ENCODE results near the gene ANKFN1.

Gene ANKFN1

GRCh38 chr17:56510554-56511342, 357.5 kb downstream of the ANKFN1 start:
- no peak for DNase-seq (ENCODE audit: low spot score)

DNA sequence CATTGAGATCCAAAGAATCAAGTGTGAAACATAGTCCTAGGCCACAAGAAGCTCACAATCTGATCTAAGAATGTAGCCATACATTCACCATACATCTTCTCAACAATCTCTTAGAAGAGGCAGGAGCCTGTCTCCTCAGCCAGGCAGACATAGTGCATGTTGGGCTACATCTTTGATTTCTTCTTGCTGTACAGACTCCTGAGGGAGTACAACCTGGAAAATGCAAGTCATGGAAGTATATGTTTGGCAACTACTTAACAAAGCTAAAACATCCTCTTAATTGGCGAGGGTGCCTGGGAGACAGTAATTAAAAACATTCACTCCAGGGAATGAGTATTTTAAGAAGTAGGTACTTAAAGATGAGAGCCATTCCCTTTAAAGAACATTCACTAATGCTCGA, 361.0 kb downstream of the ANKFN1 start:
- no peak for DNase-seq (ENCODE audit: low spot score)

DNA sequence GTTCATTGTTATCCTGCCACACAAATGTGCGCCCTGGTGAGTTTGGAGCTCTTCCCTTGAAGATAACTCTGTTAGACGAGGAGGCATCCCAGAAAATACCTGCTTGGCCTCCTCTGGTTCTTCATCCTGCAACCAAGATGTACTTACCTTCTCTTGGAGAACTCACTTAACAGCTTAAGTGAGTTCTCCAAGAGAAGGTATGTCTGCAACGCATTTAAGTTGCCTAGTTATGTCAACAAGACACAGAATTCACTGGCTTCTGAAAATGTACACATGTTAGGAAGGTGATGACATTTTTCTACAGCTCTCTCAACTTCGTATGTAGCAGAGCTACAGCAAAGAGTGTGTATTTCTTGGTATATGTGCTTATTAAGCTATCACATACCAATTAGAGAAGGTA, 361.6 kb downstream of the ANKFN1 start:
- no peak for DNase-seq (ENCODE audit: low spot score)

- DNase-seq (ENCODE audit: low spot score), result no peak
These were observed 368.3 kb downstream of the ANKFN1 start for GRCh38 chr17:56521414-56522141.

- no peak for DNase-seq (ENCODE audit: low spot score)
These were observed 369.8 kb downstream of the ANKFN1 start for GRCh38 chr17:56523042-56523441.

DNA sequence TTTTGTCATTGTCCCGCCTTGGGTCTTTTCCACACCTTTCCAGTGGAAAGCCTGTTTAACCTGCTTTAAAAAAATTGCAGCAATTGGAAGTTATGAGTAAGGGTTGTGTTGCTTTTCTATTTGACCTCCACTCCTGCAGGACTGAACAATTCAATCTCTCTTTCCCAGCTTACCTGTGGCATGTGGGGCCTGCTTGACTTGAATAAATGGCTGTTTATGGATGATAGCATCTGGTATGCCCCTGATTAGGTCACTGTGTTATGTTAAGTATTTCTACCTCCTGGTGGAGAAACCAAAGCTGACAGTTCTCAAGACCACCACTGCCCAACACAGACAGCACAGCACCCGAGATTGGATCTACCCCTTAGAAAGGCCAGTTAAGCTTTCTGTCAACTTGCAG, 375.4 kb downstream of the ANKFN1 start:
- no peak for DNase-seq (ENCODE audit: low spot score)

GRCh38 chr17:56532926-56533325, 379.7 kb downstream of the ANKFN1 start:
- no peak for DNase-seq (ENCODE audit: low spot score)

DNA sequence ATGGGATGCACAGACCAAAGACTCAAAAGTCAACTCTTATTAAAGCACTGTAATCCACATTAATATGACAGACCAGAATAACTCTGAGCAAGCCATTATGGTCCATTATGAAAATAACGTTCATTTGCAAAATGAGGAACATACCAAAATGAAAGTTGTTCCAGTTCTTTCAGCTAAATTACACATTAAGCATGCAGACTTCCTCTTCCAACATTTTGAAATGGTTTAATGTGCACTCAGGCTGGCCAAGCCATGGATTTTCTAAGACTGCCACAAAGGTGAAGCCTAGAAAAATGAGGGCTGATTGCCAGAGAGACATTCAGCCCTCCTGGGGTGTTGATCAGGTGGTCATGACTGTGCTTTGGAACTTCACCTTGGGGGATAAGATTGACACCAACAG, 383.5 kb downstream of the ANKFN1 start:
- no peak for DNase-seq (ENCODE audit: low spot score)

DNA sequence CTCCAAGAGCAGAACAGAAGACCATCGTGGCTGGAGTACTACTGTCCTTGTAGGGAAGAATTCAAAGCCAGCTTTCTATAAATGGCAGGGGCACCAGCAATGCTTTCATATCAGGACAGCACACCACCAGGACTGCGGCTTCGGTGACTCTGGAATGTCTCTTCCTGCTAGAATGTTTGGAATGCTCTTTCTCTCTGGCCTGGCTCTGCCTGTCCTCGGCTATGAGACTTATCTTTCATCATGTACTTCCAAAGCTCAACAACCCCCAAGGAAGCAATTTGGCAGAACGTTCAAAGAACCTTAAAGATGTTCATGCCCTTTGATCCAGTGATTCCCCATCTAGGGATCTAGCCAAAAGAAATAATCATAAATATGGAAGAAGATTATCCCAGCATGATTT, 387.6 kb downstream of the ANKFN1 start:
- no peak for DNase-seq (ENCODE audit: low spot score)

GRCh38 chr17:56543280-56543679, 390.0 kb downstream of the ANKFN1 start:
- no peak for DNase-seq (ENCODE audit: low spot score)

GRCh38 chr17:56545106-56545505, 391.8 kb downstream of the ANKFN1 start:
- no peak for DNase-seq (ENCODE audit: low spot score)

DNA sequence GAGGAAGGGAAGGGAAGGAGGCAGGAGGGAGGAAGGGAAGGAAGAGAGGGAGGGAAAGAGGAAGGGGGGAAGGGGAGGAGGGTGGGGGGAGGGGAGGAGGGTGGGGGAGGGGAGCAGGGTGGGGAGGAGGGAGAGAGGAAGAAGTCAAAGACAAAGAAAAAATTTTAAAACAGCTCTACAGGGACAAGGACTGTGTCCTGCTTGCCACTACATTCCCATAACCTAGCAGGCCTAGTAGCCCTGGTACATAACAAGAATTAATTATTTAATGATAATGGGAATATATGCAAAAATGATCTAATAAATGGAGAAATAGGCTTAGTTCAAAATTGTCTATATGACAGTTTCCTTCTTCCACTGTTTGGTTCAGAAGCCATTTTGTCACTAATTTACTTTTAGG, 392.7 kb downstream of the ANKFN1 start:
- no peak for DNase-seq (ENCODE audit: low spot score)

DNA sequence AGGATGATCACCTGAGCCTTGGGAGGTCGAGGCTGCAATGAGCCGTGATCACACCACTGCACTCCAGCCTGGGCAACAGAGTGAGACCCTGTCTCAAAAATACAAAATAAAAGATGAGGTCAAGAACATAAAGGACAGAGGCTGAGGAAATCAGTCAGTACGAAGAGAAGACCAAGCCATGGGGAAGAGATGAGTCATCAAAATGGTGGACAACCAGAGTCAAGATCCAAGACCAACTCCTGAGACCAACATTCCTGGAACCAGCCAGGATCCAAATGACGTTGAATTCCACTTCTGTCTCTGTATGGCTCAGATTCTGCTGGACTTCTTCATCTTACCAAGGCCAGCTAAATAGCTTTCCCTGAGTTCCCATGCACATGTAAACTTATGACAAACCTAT, 395.4 kb downstream of the ANKFN1 start:
- DNase-seq (ENCODE audit: low spot score), result no peak

DNA sequence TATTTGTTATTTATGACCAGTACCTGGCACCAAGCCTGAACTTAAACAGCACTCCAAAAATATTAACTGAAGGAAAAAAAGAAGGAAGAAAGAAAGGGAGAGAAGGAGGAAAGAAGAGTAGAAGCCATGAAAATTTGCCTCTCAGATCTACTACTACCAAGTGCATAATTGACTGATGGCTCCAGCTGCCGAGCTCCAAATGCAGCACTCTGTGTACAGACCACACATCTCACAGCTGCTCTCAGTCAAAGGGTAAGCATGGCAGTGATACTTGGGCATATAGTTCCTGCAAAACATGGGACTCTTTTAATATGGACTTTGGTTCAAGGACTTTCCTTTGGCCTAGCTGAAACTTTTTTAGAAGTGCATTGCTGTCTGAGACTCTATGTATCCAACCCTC, 396.2 kb downstream of the ANKFN1 start:
- DNase-seq (ENCODE audit: low spot score), result no peak

GRCh38 chr17:56557682-56558081, 404.4 kb downstream of the ANKFN1 start:
- DNase-seq (ENCODE audit: low spot score), result no peak

GRCh38 chr17:56558088-56558487, 404.8 kb downstream of the ANKFN1 start:
- no peak for DNase-seq (ENCODE audit: low spot score)
